ACHN (cell line): ENCODE data around the gene CSE1L.
"Not testable (repeated sequence)": the region's sequence is repeated elsewhere in the genome, so short reads cannot be mapped to it uniquely, and the experiment has no call there.

Experiments
- DNase-seq: peaks from one replicate; pipeline ENCODE4 v3.0.0-alpha.2; 2015
- in situ Hi-C: cut with HindIII; loops from 2 replicates; pipeline ENCODE4 v1.10.0; 2017; ENCODE audit warnings: low sequenced_read_pairs, low pct_ligation_motif_present, low pct_unique_long_range_greater_than_20kb

The CSE1L gene

GRCh38 chr20:49112596-49113274, 66.6 kb downstream of the CSE1L start:
- no peak for DNase-seq
- in situ Hi-C loops = no loop called here

- DNase-seq = peak; percentile 8
- in situ Hi-C loops = no loop called here
These were observed 69.5 kb downstream of the CSE1L start for GRCh38 chr20:49115564-49115963.

GRCh38 chr20:49118307-49118706, 72.2 kb downstream of the CSE1L start:
- in situ Hi-C loops = no loop called here
- no peak for DNase-seq

GRCh38 chr20:49119988-49120387, 73.9 kb downstream of the CSE1L start:
- in situ Hi-C loops = no loop called here
- DNase-seq = no peak

GRCh38 chr20:49122920-49123319, 76.8 kb downstream of the CSE1L start:
- DNase-seq = no peak
- in situ Hi-C loops = no loop called here

GRCh38 chr20:49123982-49124381, 77.9 kb downstream of the CSE1L start:
- in situ Hi-C loops = no loop called here
- no peak for DNase-seq

GRCh38 chr20:49132995-49133478, 86.9 kb downstream of the CSE1L start:
- in situ Hi-C loops = no loop called here
- peak; percentile 72 for DNase-seq

GRCh38 chr20:49133571-49133970, 87.5 kb downstream of the CSE1L start:
- in situ Hi-C loops = no loop called here
- no peak for DNase-seq

GRCh38 chr20:49134797-49135196, 88.7 kb downstream of the CSE1L start:
- DNase-seq, in situ Hi-C loops: not testable (repeated sequence)

GRCh38 chr20:49136817-49137571, 90.9 kb downstream of the CSE1L start:
- in situ Hi-C loops = no loop called here
- DNase-seq = no peak

- DNase-seq = no peak
- in situ Hi-C loops = no loop called here
These were observed 92.3 kb downstream of the CSE1L start for GRCh38 chr20:49138431-49138830.

- in situ Hi-C loops = no loop called here
These were observed 94.3 kb downstream of the CSE1L start for GRCh38 chr20:49140411-49140810.

GRCh38 chr20:49140834-49141233, 94.7 kb downstream of the CSE1L start:
- DNase-seq = no peak
- in situ Hi-C loops = no loop called here

More at GRCh38 chr20:49140411-49140810, 94.3 kb downstream of the CSE1L start:
- DNase-seq = no peak
